Measurements from ENCODE around the gene TCF15.

DNA sequence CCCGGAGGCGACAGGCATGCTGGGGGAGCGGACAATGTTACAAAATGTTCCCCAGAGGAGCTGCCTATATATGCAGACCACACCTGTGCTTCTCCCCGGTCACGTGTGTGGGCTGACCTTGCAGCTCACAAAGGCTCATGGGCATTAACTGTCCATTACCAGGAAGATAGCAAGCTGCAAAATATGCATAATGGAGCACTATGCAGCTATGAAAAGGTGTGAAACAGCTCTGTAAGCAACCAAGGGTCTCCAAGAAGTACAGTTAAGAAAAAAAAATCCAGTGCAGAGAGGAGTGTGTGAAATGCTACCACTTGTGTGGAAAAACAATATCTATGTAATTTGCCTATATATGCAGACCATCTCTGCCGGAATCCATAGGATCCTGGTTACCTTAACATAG, 9.4 kb downstream of the TCF15 start:
- TF ChIP-seq, protein P1, sequence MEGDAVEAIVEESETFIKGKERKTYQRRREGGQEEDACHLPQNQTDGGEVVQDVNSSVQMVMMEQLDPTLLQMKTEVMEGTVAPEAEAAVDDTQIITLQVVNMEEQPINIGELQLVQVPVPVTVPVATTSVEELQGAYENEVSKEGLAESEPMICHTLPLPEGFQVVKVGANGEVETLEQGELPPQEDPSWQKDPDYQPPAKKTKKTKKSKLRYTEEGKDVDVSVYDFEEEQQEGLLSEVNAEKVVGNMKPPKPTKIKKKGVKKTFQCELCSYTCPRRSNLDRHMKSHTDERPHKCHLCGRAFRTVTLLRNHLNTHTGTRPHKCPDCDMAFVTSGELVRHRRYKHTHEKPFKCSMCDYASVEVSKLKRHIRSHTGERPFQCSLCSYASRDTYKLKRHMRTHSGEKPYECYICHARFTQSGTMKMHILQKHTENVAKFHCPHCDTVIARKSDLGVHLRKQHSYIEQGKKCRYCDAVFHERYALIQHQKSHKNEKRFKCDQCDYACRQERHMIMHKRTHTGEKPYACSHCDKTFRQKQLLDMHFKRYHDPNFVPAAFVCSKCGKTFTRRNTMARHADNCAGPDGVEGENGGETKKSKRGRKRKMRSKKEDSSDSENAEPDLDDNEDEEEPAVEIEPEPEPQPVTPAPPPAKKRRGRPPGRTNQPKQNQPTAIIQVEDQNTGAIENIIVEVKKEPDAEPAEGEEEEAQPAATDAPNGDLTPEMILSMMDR (IDR thresholded peaks at IDR 0.05): no peak
- TF ChIP-seq POLR2AphosphoS5 (IDR thresholded peaks at IDR 0.05): no peak

Data from upper lobe of left lung (tissue), 4 donors.